GM18498 (cell line): ENCODE measurements around the gene PKN3.

ENCODE experiments used
- ATAC-seq: cut with Tn5 transposase; IDR thresholded peaks from one replicate; pipeline ENCODE4 v1.9.1; 2021; ENCODE audit warnings: mild to moderate bottlenecking, moderate library complexity; ENCODE audit not compliant: unreplicated experiment

The PKN3 gene

DNA sequence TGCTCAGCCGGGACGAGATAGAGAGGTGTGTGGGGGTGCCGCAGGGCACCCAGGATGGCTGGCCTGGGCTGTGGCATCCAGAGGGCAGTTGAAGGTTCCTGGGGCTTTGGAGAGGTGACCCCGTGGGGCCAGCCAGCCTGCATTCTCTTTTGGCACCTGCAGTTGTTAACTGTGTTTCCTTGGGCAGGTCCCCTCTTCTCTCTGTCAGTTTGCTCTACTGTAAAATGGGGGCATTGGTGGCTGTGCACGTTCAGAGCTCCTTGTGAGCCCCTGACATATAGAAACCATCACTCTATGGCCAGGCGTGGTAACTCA is 13.1 kb downstream of the PKN3 start:
- ATAC-seq = no peak

- ATAC-seq = no peak
Measured at GRCh38 chr9:128716581-128717254, 14.4 kb downstream of the PKN3 start.

GRCh38 chr9:128718047-128718446 is 15.7 kb downstream of the PKN3 start:
- no peak for ATAC-seq

DNA sequence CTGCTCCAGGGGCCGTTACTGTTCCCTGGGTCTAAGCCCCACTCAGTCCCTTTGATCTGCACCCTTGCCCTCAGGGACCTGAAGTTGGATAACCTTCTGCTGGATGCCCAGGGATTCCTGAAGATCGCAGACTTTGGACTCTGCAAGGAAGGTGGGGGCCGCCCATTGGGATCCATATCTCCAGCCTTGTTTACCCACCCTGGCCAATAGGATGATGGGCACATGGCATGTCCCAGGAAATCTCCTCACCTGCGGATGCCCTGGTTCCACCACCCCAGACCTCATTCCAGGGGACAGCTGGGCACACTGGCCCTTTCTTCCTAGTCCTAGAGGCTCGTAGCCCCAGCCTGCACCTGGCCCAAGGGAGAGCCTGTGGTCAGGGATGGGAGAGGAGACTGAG is 16.2 kb downstream of the PKN3 start:
- ATAC-seq = no peak

DNA sequence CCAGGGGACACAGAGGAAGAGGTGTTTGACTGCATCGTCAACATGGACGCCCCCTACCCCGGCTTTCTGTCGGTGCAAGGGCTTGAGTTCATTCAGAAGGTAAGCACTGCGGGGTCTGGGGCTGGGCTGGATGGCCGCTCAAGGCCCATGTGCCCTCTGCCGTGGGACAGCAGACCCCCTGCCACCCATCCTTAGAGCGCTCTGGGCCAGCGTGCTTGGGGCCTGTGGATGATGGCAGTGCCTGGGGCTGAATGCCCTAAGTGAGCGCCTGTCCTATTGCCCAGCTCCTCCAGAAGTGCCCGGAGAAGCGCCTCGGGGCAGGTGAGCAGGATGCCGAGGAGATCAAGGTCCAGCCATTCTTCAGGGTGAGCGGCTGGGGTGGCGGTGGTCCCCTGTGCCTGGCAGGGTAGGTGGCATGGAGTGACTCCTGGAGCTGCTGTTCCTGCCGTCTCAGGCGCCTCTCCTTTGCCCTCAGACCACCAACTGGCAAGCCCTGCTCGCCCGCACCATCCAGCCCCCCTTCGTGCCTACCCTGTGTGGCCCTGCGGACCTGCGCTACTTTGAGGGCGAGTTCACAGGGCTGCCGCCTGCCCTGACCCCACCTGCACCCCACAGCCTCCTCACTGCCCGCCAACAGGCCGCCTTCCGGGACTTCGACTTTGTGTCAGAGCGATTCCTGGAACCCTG is 17.8 kb downstream of the PKN3 start:
- no peak for ATAC-seq

GRCh38 chr9:128720841-128721486 is 18.7 kb downstream of the PKN3 start:
- ATAC-seq = no peak

DNA sequence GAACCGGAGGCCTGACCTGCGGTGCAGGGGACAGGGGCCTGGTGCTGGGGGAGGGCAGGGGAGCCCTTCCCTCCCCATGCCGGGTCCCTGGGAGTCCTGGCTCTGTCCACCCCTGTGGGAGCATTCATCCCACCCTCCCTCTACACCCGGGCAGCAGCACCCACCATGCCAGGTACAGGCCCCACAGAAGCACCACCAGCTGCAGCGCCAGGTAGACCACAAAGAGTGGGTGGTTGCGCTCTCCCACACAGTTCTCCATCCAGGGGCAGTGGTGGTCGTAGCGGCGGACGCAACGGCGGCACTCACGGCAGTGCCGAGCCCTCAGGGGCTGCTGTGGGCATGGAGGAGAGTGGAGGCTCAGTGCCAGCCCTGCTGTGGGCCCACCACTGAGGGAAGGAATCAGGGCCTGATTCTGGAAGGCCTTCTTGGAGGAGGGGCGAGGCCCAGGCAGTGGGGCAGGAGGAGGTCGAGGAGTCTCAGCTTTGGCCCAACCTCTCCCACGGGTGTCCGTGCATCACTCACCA is 19.2 kb downstream of the PKN3 start:
- no peak for ATAC-seq

GRCh38 chr9:128722380-128723351 is 20.4 kb downstream of the PKN3 start:
- ATAC-seq = no peak

- no peak for ATAC-seq
Measured at GRCh38 chr9:128723352-128723865, 21.1 kb downstream of the PKN3 start.

GRCh38 chr9:128723866-128724743 is 21.8 kb downstream of the PKN3 start, which contains the start of gene ZDHHC12:
TSS of gene ZDHHC12 (minus strand) at chr9:128724127. CDS start at chr9:128724093, 34 bp downstream.
- peak; percentile 95 for ATAC-seq

DNA sequence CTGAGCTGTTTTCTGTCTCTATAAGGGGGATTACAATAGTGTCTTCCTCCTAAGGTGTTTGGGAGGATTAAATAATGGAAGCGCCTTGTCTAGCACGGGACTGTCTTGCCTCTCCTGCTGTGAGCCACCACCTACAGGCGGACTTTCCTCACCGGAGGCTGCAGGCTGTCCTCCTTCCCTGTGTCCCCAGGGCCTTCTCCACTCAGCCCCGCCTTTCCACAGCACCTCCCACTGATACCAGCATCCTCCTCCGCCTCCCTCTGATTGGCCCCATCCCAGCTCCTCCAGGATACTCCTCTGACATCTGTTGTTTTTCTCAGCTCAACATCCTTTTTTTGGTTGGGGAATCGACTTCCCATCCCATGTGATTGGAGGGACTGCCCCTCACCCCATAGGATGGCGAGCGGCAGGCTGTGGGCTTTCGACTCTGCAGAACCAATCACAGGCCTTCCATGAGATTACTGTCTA is 22.5 kb downstream of the PKN3 start:
- ATAC-seq = no peak

- ATAC-seq = no peak
Measured at GRCh38 chr9:128727640-128728248, 25.4 kb downstream of the PKN3 start.

GRCh38 chr9:128728298-128728697 is 26.0 kb downstream of the PKN3 start:
- no peak for ATAC-seq

GRCh38 chr9:128729302-128729701 is 27.0 kb downstream of the PKN3 start:
- ATAC-seq = no peak

DNA sequence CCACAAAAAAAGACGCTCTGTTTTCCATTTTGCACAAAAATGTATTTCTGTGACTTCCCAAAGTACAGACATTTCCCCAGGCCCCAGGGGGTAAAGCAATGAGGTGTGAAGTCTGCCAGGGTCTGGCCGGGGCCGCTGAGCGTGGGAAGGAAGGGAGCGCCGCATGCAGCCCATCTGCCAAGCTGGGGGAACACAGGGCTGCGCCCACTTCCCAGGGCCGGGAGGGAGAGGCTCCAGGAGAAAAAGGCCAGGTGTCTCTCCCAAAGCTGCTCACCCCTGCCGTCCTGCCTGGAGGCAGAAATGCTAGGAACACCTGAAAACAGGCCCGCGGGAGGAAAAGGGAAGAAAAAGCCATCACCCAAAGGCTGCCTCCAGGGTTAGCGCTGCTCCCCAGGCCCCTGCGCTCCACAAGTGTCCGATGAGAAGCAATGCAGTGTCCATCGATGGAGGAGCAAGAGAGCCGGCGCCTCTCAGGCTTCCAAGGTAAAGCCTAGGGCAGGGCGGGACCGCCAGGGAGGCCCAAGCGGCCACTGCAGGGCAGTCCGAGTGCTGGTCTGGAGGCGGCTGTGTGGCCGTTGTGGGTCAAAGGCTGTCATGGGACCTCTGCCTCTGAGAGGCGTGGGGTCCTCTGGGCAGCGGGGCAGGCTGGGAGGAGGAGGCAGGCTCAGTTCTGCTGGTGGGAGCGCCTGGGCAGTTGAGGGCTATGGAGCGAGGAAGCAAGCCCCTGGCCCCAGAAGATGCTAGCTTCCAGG is 27.6 kb downstream of the PKN3 start:
- ATAC-seq = no peak

DNA sequence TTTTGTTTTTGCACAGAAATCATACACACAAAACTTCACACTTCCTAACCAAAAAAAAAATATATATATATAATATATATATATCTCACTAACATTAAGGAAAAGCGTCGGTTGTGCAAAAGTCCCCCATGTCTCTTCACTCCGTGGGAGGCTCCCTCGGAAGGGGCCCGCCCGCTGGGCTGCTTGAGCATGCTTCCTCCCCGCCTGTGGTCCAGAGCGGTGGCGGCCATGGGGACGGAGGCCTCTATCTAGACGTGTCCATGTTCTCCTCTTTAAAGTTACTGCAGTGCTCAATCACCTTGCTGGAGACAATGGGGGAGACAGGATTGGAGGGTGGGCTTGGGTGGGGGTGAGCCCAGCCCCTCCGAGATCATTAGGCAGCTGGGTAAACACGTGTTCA is 28.8 kb downstream of the PKN3 start:
- ATAC-seq = no peak

DNA sequence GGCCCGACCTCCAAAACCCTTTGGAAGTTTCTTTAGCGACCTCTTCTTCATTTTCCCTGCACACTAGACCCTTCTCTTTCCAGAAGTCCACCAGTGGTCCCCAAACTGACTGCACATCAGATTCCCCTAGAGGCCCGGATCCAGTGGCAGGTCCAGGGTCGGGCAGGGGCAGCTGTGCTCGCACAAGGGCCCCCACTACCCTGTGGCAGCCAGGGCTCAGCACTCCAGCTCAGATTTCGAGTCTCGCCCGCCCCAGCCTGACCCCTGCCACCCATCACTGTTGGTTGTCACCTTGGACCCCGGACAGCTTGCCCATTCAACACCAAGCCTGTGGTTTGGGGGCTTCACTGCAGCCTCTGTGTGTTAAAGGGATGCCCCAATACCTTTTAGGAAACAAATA is 29.4 kb downstream of the PKN3 start:
- ATAC-seq = no peak

GRCh38 chr9:128732576-128732975 is 30.3 kb downstream of the PKN3 start:
- ATAC-seq = no peak
